Stimulated activated CD4-positive, alpha-beta T cell treated with anti-CD3 and anti-CD28 coated beads, Interleukin-15, amount 100 ng/mL, for 48 hours (primary cell): ENCODE results near the gene NDUFAF3.
"Not testable (repeated sequence)": the region's sequence is repeated elsewhere in the genome, so short reads cannot be mapped to it uniquely, and the experiment has no call there.

Experiments
- DNase-seq, 2 donors: peaks; one replicate each; pipeline ENCODE4 v3.0.0-alpha.2; 2020; ENCODE audit warnings: low read depth in 2 of 2

The NDUFAF3 gene

GRCh38 chr3:48999085-48999858 is 22.6 kb upstream of the NDUFAF3 start:
- no peak for DNase-seq

- no peak for DNase-seq
Measured at GRCh38 chr3:49001155-49001554, 20.8 kb upstream of the NDUFAF3 start.

GRCh38 chr3:49004352-49005302 is 17.3 kb upstream of the NDUFAF3 start:
- DNase-seq = no peak

- DNase-seq = no peak
Measured at GRCh38 chr3:49005303-49005680, 16.6 kb upstream of the NDUFAF3 start.

- no peak for DNase-seq
Measured at GRCh38 chr3:49005998-49006397, 15.9 kb upstream of the NDUFAF3 start.

- DNase-seq = no peak
Measured at GRCh38 chr3:49006408-49007067, 15.4 kb upstream of the NDUFAF3 start.

DNA sequence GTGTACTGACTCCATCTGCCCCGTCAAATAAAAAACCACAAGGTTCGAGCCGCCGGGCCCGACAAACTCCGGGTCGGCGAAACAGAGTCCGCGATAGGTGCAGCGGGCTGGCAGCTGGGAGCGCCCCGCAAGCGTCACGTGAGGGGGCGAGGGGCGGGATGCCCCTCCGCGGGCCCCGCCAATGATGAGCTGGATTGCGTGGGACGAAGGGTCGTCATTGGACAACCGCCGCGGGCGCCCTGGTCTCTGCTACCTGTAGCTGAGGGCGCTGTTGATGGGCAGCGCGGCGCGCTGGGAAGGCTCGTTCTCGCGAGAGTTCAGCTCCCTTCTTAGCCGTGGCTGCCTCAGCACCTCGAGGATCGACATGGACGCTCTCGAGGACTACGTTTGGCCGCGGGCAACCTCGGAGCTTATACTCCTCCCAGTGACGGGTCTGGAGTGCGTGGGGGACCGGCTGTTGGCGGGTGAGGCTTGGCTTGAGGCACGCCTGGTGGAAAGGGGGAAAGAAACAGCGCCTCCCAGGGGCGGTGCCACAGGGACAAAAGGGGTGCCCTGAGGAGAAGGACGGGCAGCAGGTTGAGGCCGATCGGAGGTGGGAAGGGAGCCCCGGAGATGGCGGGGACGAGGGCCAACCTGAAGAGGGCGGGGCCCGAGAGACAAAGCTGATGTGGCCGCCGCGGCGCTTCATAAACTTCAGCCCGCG is 14.7 kb upstream of the NDUFAF3 start, which contains the start of gene WDR6:
WDR6 (plus strand) TSS at position 324 of the 703 bp plus-strand sequence; CDS start at position 365, 41 bp downstream.
- peak; percentile 98 for DNase-seq

- peak; percentile 82 to 87 for DNase-seq
Measured at GRCh38 chr3:49007771-49008528, 14.0 kb upstream of the NDUFAF3 start.

GRCh38 chr3:49008627-49009026 is 13.3 kb upstream of the NDUFAF3 start:
- DNase-seq = not testable (repeated sequence)

DNA sequence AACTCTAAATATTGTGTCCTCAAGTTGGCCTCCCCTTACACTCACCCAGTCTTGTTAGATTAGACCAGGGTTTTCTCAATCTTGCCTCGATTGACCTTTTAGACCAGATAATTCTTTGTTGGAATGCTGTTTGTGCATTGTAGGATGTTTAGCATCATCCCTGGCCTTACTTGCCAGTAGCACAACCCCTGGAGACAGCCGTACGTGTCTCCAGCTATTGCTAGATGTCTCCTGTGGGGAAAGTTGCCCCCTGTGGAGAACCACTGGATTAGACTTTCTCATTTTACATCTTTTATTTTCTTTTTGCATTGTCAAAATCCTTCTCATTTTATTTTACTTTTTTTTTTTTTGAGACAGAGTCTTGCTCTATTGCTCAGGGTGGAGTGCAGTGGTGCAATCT is 12.5 kb upstream of the NDUFAF3 start:
- DNase-seq = no peak

DNA sequence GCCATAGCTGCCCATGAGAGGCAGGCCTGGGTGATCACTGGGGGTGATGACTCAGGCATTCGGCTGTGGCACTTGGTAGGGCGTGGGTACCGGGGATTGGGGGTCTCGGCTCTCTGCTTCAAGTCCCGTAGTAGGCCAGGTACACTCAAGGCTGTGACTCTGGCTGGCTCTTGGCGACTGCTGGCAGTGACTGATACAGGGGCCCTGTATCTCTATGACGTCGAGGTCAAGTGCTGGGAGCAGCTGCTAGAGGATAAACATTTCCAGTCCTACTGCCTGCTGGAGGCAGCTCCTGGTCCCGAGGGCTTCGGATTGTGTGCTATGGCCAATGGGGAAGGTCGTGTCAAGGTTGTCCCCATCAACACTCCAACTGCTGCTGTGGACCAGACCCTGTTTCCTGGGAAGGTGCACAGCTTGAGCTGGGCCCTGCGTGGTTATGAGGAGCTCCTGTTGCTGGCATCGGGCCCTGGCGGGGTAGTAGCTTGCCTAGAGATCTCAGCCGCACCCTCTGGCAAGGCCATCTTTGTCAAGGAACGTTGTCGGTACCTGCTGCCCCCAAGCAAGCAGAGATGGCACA is 9.4 kb upstream of the NDUFAF3 start:
- no peak for DNase-seq

- no peak for DNase-seq
Measured at GRCh38 chr3:49013113-49013737, 8.7 kb upstream of the NDUFAF3 start.

- peak in 1 of 2 donors; percentile 40 for DNase-seq
Measured at GRCh38 chr3:49013738-49014660, 7.9 kb upstream of the NDUFAF3 start.

DNA sequence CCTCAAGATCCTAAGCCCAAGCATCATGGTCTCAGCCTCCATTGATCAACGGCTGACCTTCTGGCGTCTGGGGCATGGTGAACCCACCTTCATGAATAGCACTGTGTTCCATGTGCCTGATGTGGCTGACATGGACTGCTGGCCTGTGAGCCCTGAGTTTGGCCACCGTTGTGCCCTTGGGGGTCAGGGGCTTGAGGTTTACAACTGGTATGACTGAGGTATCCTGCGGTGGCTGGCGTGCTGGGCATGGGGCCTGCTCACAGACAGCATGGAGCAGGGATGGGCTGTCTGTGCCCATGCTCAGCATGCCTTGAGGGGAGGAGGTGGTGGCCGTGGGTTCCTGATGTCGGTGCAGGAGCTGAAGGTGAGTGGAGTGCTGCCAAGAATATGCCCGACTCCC is 6.8 kb upstream of the NDUFAF3 start:
- DNase-seq = no peak

DNA sequence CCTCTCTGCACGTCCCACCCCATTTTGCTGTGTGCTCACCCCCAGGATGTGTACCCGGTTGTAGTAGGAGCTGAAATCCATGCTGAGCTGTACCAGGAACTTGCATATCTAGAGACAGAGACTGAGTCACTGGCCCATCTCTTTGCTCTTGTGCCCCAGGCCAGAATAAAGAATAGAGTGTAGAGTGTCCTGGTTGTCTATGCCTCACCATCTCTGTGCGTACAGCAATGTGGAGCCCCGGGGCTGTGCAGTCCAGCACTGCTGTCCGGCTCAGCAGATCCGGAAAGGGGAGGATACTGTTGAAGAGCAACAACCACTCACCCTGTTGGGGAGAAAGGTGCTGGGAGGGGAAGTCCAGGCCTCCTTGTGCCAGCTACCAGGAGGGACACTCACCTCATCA is 6.2 kb upstream of the NDUFAF3 start:
- DNase-seq = no peak

DNA sequence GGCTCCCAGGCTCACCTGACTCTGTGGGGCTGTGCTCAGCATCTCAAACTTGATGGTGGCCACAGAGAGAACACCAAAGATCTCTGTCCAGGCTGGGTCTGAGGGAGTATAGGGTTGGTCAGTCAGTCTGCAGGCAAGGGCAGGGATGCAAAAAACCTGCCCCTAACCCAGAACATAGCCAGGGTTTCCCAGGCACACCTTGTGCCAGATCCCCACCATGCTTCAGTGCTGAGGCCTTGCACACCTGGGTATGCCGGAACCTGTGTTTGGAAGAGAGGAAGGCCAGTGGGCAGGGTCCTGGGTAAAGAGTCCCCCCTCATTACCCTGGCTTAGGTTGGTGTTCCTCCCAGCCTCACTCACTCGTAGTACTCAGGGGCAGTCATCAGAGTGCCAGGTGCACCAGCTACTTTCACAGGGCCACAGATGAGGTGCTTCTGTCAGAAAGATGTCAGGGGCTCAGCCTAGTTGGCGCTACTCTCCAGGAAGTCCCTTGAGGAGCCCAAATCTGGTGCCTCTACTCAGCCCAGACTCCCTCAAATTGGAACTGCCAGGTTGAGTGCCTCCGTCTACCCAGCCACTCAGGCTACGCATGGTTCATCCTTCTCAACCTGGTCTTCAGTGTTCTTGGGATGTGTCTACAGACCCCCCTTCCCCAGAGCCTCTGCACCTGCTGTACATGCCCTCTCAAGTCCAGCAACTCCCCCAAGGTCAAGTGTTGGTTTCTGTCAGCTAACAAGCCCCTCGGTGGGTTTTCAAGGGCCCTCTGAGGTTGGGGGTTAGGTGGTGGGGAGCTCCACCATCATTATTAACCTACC is 5.3 kb upstream of the NDUFAF3 start:
- no peak for DNase-seq

GRCh38 chr3:49017229-49017970 is 4.5 kb upstream of the NDUFAF3 start:
- no peak for DNase-seq
